Measurements from ENCODE around the gene RNF180. TPM values are rescaled to one million over a fixed set of nuclear protein-coding genes. Genes with fewer than 3 reads are reported as not detected.

The RNF180 gene
- total RNA-seq, 1 donor from 2014 or later = 7.8 TPM

DNA sequence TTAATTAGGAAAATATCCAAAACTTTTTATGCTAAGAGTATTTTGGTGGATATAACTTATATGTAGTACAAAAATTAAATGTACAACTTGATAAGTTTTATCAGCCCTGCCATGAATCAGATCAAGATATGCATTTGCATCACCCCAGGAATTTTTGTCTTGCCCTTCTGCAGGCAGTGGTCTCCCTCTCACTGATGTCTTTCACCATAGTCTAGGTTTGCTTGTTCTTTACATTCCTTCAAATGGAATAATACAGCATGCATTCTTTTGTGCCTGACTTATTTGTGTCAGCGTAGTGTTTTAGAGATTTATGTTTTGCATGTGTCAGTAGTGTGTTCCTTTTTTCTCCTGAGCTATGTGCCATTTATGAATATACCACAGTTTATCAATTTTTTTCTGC lies 36.4 kb downstream of the RNF180 start:
- no peak overlapping the region for H3K27ac Mint-ChIP-seq (ENCODE audit: unreplicated experiment)
- H3K4me1 Mint-ChIP-seq (ENCODE audit: unreplicated experiment) = peaks cover 3% of the 10 kb centered on the region
- no peak overlapping the region for H3K4me3 Mint-ChIP-seq (ENCODE audit: unreplicated experiment)
- no peaks in the 10 kb centered on the region for H3K36me3 Mint-ChIP-seq (ENCODE audit: low read depth, unreplicated experiment)
- no peaks in the 10 kb centered on the region for H3K27me3 Mint-ChIP-seq (ENCODE audit: unreplicated experiment)
- no peak for DNase-seq (ENCODE audit: low spot score)
- no peaks in the 10 kb centered on the region for H3K9me3 Mint-ChIP-seq (ENCODE audit: unreplicated experiment)
- TF ChIP-seq, protein P1, sequence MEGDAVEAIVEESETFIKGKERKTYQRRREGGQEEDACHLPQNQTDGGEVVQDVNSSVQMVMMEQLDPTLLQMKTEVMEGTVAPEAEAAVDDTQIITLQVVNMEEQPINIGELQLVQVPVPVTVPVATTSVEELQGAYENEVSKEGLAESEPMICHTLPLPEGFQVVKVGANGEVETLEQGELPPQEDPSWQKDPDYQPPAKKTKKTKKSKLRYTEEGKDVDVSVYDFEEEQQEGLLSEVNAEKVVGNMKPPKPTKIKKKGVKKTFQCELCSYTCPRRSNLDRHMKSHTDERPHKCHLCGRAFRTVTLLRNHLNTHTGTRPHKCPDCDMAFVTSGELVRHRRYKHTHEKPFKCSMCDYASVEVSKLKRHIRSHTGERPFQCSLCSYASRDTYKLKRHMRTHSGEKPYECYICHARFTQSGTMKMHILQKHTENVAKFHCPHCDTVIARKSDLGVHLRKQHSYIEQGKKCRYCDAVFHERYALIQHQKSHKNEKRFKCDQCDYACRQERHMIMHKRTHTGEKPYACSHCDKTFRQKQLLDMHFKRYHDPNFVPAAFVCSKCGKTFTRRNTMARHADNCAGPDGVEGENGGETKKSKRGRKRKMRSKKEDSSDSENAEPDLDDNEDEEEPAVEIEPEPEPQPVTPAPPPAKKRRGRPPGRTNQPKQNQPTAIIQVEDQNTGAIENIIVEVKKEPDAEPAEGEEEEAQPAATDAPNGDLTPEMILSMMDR (IDR thresholded peaks at IDR 0.05; ENCODE audit: unreplicated experiment) = no peak

DNA sequence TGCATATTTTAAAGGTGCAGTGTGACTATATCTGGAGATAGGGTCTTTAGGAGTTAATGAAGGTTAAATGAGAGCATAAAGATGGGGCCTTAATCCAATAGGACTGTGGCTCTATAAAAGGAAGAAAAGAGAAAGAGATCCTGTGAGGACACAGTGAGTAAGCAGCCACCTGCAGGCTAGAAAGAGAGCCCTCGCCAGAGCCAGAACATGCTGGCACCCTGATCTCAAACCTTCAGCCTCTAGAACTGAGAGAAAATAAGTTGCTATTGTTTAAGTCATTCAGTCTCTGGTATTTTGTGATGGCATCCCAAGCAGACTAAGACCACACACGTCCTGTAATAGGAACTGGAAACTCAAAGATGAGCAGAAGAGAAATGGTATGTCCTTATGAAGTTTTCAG lies 41.0 kb downstream of the RNF180 start:
- TF ChIP-seq, protein P1 (IDR thresholded peaks at IDR 0.05; ENCODE audit: unreplicated experiment) = no peak
- Mint-ChIP-seq H3K9me3 (ENCODE audit: unreplicated experiment) (no peaks in the 10 kb centered on the region), H3K36me3 (ENCODE audit: low read depth, unreplicated experiment) (no peaks in the 10 kb centered on the region), H3K4me3 (ENCODE audit: unreplicated experiment) (no peak overlapping the region), H3K27me3 (ENCODE audit: unreplicated experiment) (no peaks in the 10 kb centered on the region), H3K4me1 (ENCODE audit: unreplicated experiment) (peaks cover 7% of the 10 kb centered on the region), H3K27ac (ENCODE audit: unreplicated experiment) (no peak overlapping the region)
- DNase-seq (ENCODE audit: low spot score) = no peak

DNA sequence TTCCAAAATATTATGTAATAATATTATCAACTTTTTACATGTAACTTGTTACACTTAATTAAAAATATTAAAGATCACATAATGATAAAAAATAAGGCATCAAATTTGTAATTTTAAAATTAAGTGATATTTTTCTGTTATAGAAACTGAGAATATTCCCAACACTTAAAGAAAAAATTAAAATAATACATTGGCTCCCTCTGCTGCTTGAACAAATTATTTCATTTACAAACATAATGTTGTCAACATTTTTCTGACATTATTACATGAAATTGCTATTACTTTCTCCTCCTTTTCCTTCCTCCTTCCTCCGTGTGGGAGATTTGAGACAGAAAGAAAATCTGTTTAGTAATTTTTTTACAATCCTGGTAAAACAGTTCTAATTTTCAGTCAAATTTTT lies 42.3 kb downstream of the RNF180 start:
- Mint-ChIP-seq H3K9me3 (ENCODE audit: unreplicated experiment) (no peaks in the 10 kb centered on the region), H3K4me1 (ENCODE audit: unreplicated experiment) (peaks cover 7% of the 10 kb centered on the region), H3K36me3 (ENCODE audit: low read depth, unreplicated experiment) (no peaks in the 10 kb centered on the region), H3K4me3 (ENCODE audit: unreplicated experiment) (no peak overlapping the region), H3K27ac (ENCODE audit: unreplicated experiment) (no peak overlapping the region), H3K27me3 (ENCODE audit: unreplicated experiment) (no peaks in the 10 kb centered on the region)
- TF ChIP-seq, protein P1 (IDR thresholded peaks at IDR 0.05; ENCODE audit: unreplicated experiment) = peak; percentile 68
- DNase-seq (ENCODE audit: low spot score) = no peak

DNA sequence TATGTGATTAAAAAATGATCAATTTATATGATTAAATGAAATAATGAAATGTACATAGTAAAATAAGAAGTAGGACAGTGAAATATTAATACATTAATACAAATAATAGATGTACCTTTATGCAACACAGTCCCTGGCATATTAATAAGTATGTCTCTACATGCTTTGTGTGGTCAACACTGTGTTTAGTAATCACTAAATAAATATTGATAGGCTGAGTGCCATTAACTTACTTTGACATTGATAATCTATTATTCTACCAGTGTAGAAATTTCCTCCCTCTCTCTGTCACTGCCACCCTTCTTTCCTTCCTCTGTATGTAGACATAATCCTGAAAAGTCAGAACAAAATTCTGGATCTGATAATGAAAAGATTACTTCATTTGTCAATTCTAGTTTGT lies 43.7 kb downstream of the RNF180 start:
- no peaks in the 10 kb centered on the region for H3K27me3 Mint-ChIP-seq (ENCODE audit: unreplicated experiment)

DNA sequence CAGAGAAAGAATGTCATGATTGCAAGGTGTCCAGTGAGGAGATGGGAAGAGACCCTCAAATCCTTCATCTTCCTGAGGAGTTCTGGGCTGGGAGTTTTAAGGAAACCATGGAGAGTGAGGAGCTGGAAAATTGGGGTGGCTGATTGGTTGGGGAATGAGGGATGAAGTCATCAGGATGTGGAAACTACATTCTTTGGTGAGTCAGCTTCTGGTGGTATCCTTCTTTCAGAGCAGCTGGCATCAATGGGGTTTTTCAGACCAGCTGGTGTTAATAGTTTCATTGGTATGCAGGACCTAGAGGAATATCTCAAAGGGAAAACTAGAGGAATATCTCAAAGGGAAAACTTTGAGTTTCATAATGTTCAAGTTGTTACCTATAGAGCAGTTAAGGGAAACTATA lies 45.2 kb downstream of the RNF180 start:
- Mint-ChIP-seq H3K36me3 (ENCODE audit: low read depth, unreplicated experiment) (no peaks in the 10 kb centered on the region), H3K9me3 (ENCODE audit: unreplicated experiment) (no peaks in the 10 kb centered on the region), H3K4me3 (ENCODE audit: unreplicated experiment) (no peak overlapping the region), H3K27me3 (ENCODE audit: unreplicated experiment) (no peaks in the 10 kb centered on the region), H3K27ac (ENCODE audit: unreplicated experiment) (no peak overlapping the region), H3K4me1 (ENCODE audit: unreplicated experiment) (peaks cover 4% of the 10 kb centered on the region)
- no peak for DNase-seq (ENCODE audit: low spot score)
- TF ChIP-seq, protein P1 (IDR thresholded peaks at IDR 0.05; ENCODE audit: unreplicated experiment) = no peak

More for the DNA sequence above, 43.7 kb downstream of the RNF180 start:
- no peak overlapping the region for H3K27ac Mint-ChIP-seq (ENCODE audit: unreplicated experiment)
- H3K9me3 Mint-ChIP-seq (ENCODE audit: unreplicated experiment) = no peaks in the 10 kb centered on the region
- no peak overlapping the region for H3K4me3 Mint-ChIP-seq (ENCODE audit: unreplicated experiment)
- TF ChIP-seq, protein P1 (IDR thresholded peaks at IDR 0.05; ENCODE audit: unreplicated experiment) = no peak
- H3K4me1 Mint-ChIP-seq (ENCODE audit: unreplicated experiment) = peaks cover 7% of the 10 kb centered on the region
- no peak for DNase-seq (ENCODE audit: low spot score)
- H3K36me3 Mint-ChIP-seq (ENCODE audit: low read depth, unreplicated experiment) = no peaks in the 10 kb centered on the region

All from endothelial cell (in vitro differentiated cells).